Epithelial cell of proximal tubule (primary cell): ENCODE data around the gene FAM83B. TPM values are rescaled to one million over a fixed set of nuclear protein-coding genes. Genes with fewer than 3 reads are reported as not detected.

Experiments
- DNase-seq: peaks from one replicate; pipeline ENCODE4 v3.0.0-alpha.2; 2011; ENCODE audit warnings: low read depth
- H3K4me3 ChIP-seq: 2 replicates; pipeline ENCODE4 v1.5.1; 2011; ENCODE audit warnings: low read depth, mild to moderate bottlenecking, low read length
- total RNA-seq: library from RNA; depleted of rRNA; stranded (reverse); fragments of >200 nt; gene quantifications from 2 replicates; pipeline ENCODE4 v1.2.3, GENCODE V29; 2015
- TF ChIP-seq, protein P1 (sequence below): conservative IDR thresholded peaks from 2 replicates; pipeline ENCODE4 v1.5.1; 2012; ENCODE audit warnings: low read depth, mild to moderate bottlenecking, low read length

FAM83B gene
- total RNA-seq, 1 donor from 2014 or later: 18.1 TPM

DNA sequence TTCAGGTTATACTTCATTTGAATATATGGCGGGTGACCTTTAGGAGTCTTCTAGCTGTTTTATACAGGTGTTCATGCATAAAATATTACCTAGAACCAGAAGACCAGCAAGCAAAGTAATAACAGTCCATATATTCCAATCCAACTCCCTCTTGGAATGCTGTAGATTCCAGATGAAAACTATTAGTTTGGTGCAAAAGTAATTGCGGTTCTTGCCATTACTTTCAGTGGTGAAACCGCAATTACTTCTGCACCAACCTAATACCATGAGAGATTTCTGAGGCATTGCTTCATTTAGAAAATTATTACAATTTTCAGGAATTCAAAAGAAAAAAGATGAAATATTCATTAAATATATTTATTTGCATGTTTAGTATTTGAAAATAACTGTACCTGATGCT, 62.6 kb downstream of the FAM83B start:
- no peak overlapping the region for H3K4me3 ChIP-seq
- DNase-seq: no peak
- TF ChIP-seq, protein P1, sequence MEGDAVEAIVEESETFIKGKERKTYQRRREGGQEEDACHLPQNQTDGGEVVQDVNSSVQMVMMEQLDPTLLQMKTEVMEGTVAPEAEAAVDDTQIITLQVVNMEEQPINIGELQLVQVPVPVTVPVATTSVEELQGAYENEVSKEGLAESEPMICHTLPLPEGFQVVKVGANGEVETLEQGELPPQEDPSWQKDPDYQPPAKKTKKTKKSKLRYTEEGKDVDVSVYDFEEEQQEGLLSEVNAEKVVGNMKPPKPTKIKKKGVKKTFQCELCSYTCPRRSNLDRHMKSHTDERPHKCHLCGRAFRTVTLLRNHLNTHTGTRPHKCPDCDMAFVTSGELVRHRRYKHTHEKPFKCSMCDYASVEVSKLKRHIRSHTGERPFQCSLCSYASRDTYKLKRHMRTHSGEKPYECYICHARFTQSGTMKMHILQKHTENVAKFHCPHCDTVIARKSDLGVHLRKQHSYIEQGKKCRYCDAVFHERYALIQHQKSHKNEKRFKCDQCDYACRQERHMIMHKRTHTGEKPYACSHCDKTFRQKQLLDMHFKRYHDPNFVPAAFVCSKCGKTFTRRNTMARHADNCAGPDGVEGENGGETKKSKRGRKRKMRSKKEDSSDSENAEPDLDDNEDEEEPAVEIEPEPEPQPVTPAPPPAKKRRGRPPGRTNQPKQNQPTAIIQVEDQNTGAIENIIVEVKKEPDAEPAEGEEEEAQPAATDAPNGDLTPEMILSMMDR: no peak

DNA sequence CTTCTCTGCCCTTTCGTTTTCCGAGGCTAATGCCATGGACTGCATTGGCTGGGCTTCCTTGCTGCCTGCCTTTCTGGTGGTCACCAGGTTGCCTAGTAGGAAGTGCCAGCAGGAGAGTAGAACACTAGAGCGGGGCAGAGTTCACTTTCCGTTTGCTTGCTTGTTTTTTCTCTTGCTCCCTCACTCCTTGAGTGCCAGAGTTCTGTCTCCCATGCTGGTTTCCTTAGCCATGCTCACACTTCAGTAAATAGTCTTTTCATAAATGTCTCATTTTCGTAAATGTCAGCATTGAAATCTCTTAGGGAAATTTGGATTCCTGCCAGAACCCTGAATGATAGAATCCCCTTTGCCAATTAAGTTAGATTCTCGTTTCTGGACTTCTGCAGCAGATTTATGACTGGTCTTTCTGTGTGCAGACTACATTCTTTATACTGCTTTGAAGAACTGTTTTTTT, 63.9 kb downstream of the FAM83B start:
- TF ChIP-seq, protein P1: no peak
- no peak overlapping the region for H3K4me3 ChIP-seq
- DNase-seq: no peak

DNA sequence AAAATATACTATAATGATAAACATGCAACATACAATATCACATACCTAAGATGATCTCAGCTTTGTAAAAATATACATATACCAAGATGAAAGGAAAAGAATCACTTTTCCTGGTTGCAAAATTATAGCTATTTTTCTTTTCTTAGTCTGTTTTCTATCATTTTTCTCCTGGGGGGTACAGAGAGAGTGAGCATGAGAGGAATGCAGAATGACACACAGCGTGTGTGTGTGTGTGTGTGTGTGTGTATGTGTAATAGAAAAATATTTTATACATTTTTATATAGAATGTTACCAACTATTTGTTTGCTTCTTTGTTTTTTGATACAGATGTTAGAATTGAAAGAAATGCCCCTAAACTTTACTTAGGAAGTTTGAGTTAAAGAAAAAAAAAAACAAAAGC, 64.3 kb downstream of the FAM83B start:
- no peak for DNase-seq
- no peak overlapping the region for H3K4me3 ChIP-seq
- TF ChIP-seq, protein P1: no peak

DNA sequence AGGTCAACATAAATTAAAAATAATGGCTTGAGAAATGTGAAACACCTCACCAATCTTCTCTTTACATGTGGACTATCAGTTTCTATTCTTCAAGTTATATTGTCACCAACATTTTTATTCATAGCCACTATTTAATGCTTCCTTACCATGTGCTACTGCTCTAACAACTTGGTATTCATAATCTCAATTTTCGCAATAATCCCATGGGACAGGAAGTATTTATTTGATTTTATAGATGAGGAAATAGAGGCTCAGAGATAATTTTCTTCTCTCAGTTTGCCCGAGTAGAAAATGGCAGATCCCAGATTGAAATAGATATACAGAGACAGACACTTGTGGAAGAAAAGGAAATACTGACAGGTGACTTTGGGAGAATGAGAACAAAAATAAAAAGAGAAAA, 66.6 kb downstream of the FAM83B start:
- TF ChIP-seq, protein P1: no peak
- DNase-seq: no peak
- H3K4me3 ChIP-seq: no peak overlapping the region

DNA sequence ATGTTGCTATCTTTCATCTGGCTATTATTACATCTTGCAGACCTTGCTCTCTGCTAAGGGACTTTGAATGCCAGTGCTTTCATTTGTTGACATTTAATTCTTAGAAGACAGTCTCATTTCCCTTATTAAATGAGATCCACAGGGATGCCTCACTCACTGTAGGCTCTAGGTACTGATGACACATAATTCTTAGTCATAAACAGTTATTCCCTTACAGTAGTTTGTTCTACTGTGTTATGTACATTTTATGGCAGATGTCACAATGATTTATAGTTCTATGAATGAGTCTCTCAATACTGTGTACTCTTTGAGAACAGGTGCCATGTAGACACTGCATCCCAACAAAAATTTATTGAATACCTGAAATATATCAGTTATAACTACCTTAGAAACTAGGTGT, 70.3 kb downstream of the FAM83B start:
- DNase-seq: no peak
- H3K4me3 ChIP-seq: no peak overlapping the region
- TF ChIP-seq, protein P1: no peak

DNA sequence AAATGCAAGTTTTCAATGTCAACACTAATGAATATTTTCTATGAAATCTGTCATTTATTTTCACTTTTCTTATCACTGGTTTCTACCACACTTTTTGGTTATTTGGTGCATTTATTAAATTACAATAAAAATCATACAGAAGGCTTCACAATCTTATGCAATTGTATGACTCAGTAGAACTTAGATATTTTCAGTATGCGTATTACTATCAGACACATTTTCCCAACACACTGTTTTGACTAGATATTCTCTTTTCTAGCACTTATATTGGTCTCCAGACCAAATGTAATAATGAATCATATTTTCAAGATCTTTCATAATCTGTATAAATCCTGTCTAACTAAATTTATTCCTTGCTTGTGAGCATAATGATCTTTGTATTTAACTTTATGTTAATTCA, 74.1 kb downstream of the FAM83B start:
- no peak for DNase-seq
- TF ChIP-seq, protein P1: no peak
- no peak overlapping the region for H3K4me3 ChIP-seq

DNA sequence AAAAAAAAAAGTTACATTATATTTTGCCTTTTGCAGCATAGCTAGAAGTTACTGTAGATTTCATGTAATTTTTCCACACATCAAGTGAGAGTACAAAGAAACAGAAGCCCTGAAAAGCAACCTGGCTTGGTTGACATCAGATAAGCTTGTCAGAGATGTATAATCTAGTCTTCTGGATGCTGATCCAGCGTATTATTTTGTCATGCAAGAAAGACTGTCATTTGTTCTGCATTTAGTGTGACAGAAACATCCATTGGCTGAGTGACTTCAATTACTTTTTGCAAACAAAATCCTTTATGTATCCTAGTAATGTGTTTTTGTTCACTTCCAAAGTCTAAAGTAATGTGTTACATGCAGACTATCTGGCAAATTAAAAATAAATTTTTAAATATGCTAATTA, 75.3 kb downstream of the FAM83B start:
- no peak for DNase-seq
- no peak overlapping the region for H3K4me3 ChIP-seq
- TF ChIP-seq, protein P1: no peak
